Measurements from ENCODE around the gene TMEM187.
A peak's percentile ranks its signal among the peaks of the same experiment; 100 is the strongest.
"Not testable (repeated sequence)": the region's sequence is repeated elsewhere in the genome, so short reads cannot be mapped to it uniquely, and the experiment has no call there.

Gene TMEM187

DNA sequence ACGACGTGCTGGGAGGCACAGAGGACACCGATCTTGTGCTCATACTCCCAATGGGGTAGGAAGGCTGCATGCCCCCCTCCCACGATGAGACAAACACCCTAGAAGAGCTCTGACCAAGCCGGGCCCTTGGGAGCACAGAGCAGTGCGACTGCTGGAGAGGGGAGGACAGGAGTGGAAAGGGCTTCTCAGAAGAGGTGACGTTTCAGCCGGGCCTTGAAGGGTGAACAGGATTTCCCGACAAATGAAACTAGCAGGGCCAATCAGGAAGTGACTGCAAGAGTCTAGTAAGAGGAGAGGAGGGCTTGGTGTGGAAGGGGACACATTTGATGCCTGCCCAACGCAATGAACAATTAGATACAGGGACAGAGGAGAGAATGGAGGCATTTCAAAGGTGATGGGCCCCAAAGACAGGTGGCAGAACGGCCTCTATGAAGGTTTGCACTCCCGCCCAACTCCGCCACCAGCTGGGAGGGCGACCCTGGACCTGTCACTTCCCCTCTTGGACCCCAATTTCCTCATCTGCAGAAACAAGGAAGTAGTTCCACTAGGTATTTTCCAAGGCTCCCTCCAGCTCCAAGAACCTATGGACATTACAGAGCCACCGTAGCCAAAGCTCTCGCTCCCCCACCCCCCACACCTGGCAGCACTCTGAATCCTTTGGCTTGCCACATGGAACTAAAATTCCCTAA lies 4.9 kb upstream of the TMEM187 start:
- H3K4me3 ChIP-seq: peak overlapping the region in 1 of 7 experiments; percentile 69
- peak overlapping the region in 17 of 21 experiments; percentile 4 to 100 (median 63) for H3K27ac ChIP-seq

DNA sequence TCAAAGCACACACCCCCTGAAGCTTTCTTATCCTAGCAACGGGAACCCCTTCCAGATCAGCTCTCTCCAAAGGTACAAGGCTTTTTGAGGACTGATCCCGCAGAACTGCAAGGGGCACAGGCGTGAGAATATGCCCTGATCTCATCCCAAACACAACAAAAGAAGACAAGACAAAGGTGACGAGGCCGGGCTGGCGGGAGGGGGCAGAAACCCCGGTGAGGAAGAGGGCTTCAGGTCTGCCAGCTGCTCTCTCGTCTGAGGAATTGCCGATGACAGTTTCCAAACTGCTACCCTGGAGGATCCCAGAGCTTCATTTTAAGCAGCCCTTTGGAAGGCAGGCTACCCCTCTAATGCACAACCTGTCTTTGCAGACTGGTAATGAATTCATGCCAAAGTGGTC lies 4.3 kb upstream of the TMEM187 start:
- Histone ChIP-seq H3K4me3 (peak overlapping the region in 4 of 7 experiments; percentile 47 to 75 (median 64)), H3K27ac (peak overlapping the region in 17 of 21 experiments; percentile 4 to 100 (median 96))

DNA sequence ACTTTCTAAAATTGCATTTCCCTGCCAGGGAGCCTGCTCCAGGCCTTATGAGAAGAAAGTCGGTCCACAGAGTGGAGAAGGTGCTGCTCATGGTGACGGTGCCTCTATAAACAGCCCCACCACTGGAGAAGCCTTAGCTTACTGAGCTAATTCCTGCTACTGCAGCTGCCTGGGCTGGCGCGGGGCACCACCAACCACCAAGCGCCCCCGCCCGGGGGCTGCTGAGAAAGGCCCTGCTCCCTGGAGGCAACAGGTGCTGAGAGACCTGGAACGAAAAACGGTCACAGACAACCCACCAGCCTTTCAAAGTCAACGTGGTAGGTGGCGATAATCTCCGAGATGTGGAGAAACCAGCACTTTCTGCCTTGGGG lies 3.8 kb upstream of the TMEM187 start:
- Histone ChIP-seq H3K4me3 (peak overlapping the region; percentile 47 to 88 (median 69)), H3K27ac (peak overlapping the region in 18 of 21 experiments; percentile 34 to 100 (median 98))

DNA sequence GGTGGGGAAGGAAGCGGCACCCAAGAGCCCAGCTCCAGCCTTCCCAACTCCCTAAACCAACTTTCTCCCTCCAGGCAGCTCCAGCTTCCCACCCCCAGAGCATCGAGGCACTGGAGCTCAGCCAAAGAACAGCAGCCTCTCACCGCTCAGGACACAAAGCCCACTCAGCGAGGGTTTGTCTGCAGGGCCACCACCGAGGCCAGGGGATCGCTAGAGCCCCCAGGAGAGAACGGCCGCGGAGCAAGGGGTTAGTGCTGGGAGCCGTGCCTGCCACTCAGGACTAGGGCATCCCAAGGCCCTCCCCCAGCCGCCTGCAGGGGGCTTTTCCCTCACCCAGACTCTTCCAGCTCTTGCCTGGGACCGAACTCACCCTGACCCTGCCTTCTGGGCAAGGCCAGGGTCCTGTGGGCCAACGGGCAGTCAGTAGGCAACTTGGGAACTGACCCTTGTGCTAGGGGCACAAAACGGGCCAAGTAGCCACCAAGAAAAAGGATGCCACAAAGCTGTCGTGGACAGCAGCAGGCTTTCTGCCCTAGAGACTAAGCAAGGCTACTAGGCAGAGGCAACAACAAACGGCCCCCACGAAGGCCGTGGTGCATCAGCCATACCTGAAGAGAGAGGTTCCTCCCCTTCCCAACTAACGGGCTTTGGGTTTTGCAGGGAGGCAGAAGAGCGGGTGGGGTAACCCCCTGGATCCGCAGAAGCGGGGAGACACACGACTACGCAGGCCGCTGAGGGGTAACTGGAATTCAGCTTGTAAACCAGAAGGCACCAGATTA lies 3.2 kb upstream of the TMEM187 start:
- peak overlapping the region in 20 of 21 experiments; percentile 34 to 100 (median 98) for H3K27ac ChIP-seq
- peak overlapping the region; percentile 47 to 88 (median 69) for H3K4me3 ChIP-seq

DNA sequence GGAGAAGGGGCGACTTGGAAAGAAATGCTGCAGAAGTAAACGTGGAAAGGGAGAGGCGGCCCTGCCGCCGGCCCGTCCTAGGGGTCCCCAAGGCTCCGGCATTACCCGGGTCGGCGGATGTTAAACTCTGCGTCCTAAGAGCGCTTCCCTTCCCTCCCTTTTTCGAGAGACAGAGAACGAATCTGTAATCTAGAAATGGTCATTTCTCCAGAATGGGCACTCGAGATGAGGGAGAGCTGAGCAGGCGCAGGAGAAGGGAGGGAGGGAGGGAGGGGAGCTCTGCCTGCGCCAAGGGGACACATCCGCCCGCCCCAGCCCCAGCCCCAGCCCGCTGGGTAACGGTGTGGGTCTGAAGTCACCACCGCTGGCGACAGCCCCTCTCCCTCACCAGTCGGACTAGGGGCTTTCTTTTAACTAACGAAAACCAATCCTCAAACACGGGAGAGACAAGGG lies 2.6 kb upstream of the TMEM187 start:
- peak overlapping the region; percentile 47 to 88 (median 69) for H3K4me3 ChIP-seq

DNA sequence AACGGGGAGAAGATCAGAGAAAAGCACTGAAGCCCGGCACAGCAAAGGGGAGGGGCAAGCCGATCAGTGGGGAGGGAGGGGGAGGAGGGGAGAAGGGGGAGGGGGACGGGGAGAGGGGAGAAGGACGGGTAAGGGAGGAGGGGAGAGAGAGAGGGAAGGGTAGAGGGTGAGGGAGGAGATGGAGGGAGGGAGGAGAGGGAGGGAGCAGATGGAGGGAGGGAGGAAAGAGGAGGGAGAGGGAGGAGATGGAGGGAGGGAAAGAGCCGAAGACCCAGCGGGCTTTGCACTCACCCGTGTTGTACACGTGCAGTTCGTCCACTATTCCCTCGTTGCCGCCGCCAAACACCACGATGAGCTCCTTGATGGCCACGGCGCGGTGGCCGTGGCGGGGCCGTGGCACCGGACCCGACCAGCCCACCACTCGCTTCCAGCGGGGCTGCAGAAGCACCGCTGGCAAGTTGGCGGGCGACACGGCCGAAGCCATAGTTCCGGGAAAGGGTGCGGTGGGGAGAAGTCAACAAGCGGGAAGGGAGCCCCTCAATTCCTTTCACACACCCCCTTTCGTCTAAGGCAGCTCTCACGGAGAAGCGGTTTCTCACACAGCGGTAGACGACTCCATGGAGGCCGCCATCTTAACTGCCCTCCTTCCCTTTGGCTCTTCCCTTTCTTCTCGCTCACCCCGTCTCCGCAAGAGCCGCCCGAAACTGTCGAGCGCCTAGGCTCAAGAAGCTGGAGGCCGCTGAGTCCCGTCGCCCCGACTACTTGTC lies 2.0 kb upstream of the TMEM187 start:
- peak overlapping the region; percentile 94 to 100 (median 99) for H3K27ac ChIP-seq
- H3K4me3 ChIP-seq: peak overlapping the region; percentile 47 to 88 (median 69)

More for the DNA sequence above, 2.6 kb upstream of the TMEM187 start:
- H3K27ac ChIP-seq: peak overlapping the region in 20 of 21 experiments; percentile 53 to 100 (median 99)

DNA sequence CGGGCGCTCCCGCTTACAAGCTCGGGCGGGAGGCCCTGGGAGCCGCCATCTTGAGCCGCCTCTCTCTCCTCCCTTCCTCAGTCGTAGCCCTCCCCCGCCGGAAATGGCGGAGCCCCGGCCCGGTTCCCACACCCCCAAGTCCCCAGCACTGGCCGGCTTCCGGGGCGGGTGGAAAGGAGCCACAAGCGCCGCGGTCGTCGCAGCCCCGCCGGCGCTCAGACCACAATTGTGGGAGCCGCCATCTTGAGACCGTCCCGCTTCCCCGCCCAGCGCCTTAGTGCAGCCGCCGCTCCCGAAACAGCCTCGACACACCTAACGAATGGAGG lies 1.5 kb upstream of the TMEM187 start:
- Histone ChIP-seq H3K27ac (peak overlapping the region; percentile 94 to 100 (median 99)), H3K4me3 (peak overlapping the region; percentile 47 to 88 (median 69))

DNA sequence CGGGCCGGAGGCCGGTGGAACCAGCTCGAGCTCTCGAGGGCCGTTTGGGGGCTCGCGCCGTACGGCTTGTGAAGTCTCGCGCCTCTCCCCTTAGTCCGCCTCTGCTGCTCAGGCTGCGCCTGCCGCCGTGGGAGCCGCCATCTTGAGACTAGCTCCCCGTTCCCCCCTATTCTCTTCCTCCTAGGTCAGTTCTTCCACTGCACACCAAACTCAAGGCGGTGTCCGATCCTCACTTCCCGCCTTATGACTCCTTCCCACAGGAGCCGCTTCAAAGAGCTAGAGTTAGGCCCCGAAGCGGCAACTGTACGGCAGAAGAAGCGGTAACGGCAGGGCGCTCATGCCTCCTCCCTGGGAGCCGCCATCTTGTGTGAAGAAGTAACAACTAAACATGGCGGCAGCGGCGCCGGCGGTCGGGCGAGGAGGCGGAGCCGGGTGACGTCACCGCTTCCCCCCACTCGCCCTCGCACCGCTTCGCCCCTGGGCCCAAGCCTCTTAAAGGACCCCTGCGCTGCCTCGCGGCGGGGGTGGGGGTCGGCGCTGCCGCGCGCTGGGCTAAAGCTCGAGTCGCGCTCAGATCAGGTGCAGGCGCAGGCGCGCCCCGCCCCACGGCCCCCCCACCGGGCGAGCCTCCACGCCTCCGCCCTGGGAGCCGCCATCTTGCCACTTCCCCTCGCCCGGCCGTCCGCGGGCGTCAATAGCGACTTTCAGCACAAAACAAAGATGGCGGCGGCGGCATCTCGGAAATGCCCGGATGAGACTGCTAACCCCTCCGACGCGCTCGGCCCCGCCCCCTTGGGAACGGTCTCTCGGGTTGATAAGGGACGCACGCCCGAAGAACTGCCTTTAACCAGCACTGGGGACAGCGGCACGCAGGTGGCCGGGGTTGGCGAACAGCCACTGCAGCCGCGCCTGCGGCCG lies 845 bp upstream of the TMEM187 start, which contains the start of gene HCFC1:
Gene HCFC1, minus strand, starts transcription at position 369 of the 918 bp plus-strand sequence. CDS start 978 bp downstream, outside the sequence.
- peak within 1 kb of the TSS; percentile 47 to 88 (median 69) for H3K4me3 ChIP-seq
- peak within 1 kb of the TSS; percentile 94 to 100 (median 99) for H3K27ac ChIP-seq

DNA sequence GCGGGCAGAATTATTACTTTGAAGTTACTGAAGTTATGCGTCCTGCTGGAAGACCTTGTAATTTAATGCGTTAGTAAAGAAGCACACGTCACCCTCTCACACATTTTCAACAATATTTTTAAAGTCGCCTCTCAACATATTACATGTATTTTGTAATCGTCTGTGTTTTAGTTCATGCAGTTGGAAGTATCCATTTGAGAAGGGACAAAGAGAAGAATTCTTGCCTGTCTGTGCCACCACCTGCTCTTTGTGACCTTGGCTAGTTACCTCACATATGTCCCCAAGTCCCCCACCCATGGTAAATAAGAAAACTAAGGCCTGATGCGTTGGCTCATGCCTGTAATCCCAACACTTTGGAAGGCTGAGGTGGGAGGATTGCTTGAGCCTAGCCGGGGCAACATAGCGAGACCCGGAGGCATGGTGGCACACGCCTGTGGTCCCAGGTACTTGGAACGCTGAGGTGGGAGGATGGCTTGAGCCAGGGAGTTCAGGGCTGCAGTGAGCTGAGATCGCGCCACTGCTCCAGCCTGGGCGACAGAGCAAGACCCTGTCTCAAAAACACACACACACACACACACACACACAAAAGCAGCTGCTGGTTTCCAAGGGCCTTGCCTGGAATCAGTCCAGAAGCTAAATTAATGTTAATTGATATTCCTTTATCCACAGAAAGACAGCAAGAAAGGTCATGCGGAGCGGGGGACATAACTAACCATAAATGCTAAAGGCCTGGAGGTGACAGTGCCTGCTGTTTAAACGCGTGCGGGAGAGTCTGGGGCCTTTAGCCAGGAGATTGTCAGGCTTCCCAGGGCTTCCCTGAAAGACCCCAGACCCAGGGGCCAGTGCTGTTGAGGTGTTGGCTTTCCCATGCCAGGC lies 811 bp downstream of the TMEM187 start:
- Histone ChIP-seq H3K4me3 (peak overlapping the region; percentile 32 to 88 (median 59)), H3K27ac (peak overlapping the region in 20 of 21 experiments; percentile 67 to 100 (median 97))

DNA sequence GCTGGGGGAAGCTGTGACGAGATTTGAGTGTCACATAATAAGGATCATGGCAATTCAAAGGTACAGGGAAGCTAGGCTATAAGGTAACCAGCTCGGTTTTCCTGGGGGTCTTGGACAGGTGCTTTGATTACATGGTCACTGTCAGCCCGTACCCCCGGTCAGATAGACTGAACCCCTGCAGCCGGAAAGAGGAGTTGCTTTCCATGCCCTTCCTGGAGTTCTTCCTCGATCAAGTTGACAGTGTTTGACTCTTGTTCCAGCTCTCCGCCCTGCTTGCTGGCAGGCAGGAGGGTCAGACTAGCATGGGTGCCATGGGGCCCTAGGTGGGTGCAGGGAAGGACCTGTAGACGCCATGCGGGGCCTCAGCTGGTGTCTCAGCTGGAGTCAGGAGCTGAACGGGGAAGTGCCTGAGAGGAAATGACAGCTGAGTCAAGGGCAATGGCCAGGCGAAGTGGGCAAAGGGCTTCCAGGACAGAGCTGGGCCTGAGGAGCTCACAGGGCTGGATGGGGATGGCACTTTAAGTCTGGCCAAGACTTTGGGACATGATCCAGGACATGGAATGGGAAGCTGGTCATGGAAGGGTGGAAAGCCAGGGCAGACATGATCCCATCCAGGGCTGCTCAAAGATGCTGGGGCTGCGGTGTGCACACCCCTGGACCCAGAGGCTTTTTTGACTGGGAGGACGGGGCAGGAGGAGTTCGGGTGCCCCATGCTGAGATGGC lies 1.6 kb downstream of the TMEM187 start:
- Histone ChIP-seq H3K27ac (peak overlapping the region in 19 of 21 experiments; percentile 13 to 100 (median 96)), H3K4me3 (peak overlapping the region in 1 of 7 experiments; percentile 71)

DNA sequence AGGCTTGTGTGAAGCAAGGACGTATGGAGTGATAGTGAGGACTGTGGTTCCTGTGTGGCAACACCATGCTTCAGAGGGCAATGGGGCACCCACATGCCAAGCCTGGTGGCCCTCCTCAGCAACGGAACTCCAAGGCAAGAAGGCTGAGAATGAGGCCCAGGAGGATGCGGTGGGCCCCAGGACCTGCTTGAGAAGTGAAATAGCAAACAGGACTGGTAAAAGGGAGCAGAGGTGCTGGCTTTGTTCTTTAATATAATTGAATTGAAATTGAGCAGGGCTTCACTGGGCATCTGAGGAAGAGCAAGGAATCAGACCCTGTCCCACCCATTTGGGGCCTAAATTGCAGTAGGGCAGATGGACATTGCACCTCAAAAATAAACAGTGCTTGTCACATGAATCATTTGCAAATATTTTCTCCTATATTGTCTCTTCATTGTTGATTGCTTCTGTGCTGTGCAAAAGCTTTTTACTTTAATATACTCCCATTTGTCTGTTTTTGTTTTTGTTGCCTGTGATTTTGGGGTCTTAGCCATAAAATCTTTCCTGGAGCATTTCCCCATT lies 2.3 kb downstream of the TMEM187 start:
- H3K27ac ChIP-seq: peak overlapping the region in 16 of 21 experiments; percentile 2 to 100 (median 96)
- no peak overlapping the region for H3K4me3 ChIP-seq

DNA sequence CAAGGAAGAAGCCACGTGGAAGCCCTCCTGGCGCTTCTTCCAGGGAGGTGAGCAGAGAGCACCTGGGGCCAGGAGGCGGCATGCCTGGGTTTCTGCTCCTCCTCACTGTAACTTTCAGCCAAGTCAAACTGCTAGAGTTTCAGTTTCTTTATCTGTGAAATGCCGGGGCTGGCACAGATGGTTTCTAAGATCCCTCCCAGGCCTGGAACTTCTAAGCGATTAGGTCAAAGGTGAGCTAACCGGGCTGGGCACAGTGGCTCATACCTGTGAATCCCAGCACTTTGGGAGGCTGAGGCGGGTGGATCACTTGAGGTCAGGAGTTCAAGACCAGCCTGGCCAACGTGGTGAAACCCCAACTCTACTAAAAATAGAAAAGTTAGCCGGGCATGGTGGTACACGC lies 7.8 kb downstream of the TMEM187 start:
- H3K4me3 ChIP-seq: not testable (repeated sequence)
- peak overlapping the region in 9 of 21 experiments; percentile 24 to 81 (median 67) for H3K27ac ChIP-seq

DNA sequence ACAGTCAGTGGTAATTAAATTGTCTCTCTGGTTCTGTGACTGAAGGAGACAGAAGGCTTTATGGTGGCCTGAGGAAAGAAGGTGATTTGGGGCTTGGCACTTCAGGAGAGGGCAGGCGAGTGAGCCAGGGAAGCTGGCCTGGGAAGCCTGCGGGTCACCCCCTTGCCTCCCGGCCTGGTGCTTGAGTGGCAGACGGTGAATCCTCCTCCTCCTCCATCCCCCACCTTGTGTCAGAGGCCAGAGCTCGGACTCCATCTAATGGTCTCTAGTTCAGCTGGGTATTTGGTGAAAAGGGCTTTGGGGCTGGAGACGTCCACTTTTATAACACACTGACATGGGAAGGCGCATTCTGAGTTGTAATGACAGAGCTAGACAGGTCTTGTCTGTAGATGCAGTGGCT lies 8.7 kb downstream of the TMEM187 start:
- Histone ChIP-seq H3K27ac (peak overlapping the region in 14 of 21 experiments; percentile 9 to 81 (median 58)), H3K4me3 (no peak overlapping the region)

DNA sequence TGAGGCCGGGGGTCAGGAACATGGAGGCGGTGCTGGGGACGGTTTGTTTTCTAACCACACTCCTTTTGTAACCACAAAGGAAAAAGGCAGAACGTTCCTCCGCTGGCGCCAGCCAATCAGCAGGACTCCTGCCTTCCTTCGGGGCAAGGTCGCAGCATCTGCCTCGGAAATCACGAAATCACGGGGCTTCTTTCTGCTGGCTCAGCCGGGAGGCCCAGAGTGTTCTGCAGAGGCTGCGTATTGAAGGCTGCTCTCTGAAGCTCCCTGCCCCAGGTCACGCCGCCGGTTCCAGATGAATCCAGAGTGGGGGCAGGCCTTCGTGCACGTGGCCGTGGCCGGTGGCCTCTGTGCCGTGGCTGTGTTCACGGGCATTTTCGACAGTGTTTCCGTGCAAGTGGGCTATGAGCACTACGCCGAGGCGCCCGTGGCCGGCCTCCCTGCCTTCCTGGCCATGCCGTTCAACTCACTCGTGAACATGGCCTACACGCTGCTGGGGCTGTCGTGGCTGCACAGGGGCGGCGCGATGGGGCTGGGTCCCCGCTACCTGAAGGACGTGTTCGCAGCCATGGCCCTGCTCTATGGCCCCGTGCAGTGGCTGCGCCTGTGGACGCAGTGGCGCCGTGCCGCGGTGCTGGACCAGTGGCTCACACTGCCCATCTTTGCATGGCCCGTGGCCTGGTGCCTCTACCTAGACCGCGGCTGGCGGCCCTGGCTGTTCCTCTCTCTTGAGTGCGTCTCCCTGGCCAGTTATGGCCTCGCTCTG lies 9.4 kb downstream of the TMEM187 start:
- Histone ChIP-seq H3K4me3 (no peak overlapping the region), H3K27ac (peak overlapping the region in 12 of 21 experiments; percentile 3 to 81 (median 64))

DNA sequence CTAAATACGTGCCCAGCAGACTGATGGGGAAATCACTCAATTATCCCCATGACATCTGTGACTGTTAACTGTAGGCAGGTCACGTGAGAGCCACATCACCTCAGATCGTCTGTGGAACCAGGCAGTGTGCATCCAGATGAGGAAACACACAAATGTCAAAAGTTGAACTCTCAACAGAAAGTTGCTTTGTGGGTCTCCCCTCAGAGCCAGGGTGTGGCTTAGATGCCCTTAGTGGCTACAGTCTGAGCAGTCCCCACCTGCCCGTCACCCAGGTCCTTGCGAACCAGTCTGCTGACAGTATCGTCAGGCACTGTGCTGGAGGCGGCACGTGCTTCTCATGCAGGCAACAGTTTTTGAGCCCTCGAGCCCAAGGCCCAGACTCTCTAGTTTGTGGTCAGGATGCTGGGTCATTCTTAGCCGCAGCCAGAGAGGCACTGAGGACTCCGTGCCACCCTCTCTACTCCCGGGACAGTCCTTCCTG lies 10.8 kb downstream of the TMEM187 start:
- H3K27ac ChIP-seq: peak overlapping the region in 2 of 21 experiments; percentile 25 to 65
- no peak overlapping the region for H3K4me3 ChIP-seq

All from skin epidermis (tissue), 12 donors.